Effector memory CD8-positive, alpha-beta T cell (primary cell): ENCODE data around the gene SIT1.

Source experiments
- ATAC-seq: fragments of 150-1000 bp; cut with Tn5 transposase; replicated peaks from 2 replicates; pipeline ENCODE4 v1.10.0; 2021; ENCODE audit warnings: mild to moderate bottlenecking, moderate library complexity
- DNase-seq, 3 experiments: peaks; one replicate each; pipeline ENCODE4 v3.0.0; 2021
- H3K27ac Mint-ChIP-seq, 2 donors: one replicate each; pipeline ENCODE4 v1.8.0; 2022; ENCODE audit warnings: mild to moderate bottlenecking in 2 of 2, mixed read lengths in 2 of 2, moderate library complexity in 2 of 2
- H3K27me3 Mint-ChIP-seq, 2 donors: one replicate each; pipeline ENCODE4 v1.8.0; 2022; ENCODE audit warnings: mixed read lengths in 2 of 2
- H3K36me3 Mint-ChIP-seq: one replicate; pipeline ENCODE4 v1.8.0; 2022; ENCODE audit warnings: mild to moderate bottlenecking, moderate library complexity, mixed read lengths; ENCODE audit not compliant: insufficient read depth
- H3K4me1 Mint-ChIP-seq, 2 donors: one replicate each; pipeline ENCODE4 v1.8.0; 2022; ENCODE audit warnings: low read depth in 2 of 2, mixed read lengths in 2 of 2
- H3K4me3 Mint-ChIP-seq, 2 donors: one replicate each; pipeline ENCODE4 v1.8.0; 2022; ENCODE audit warnings: mild to moderate bottlenecking in 2 of 2, mixed read lengths in 2 of 2, moderate library complexity in 2 of 2
- H3K9me3 Mint-ChIP-seq, 2 donors: one replicate each; pipeline ENCODE4 v1.8.0; 2022; ENCODE audit warnings: mixed read lengths in 2 of 2

The SIT1 gene

GRCh38 chr9:35662437-35662836, 11.7 kb upstream of the SIT1 start:
- H3K36me3 Mint-ChIP-seq, result peaks cover 45% of the 10 kb centered on the region
- H3K9me3 Mint-ChIP-seq, result peaks cover 0 to 2% of the 10 kb centered on the region in 2 donors
- peak overlapping the region; percentile 100 for H3K27ac Mint-ChIP-seq
- peaks cover 63 to 65% of the 10 kb centered on the region in 2 donors for H3K4me1 Mint-ChIP-seq
- no peak for ATAC-seq
- peak overlapping the region; percentile 70 to 91 for H3K4me3 Mint-ChIP-seq
- no peak for DNase-seq
- no peaks in the 10 kb centered on the region for H3K27me3 Mint-ChIP-seq

GRCh38 chr9:35661756-35662350, 11.1 kb upstream of the SIT1 start:
- H3K9me3 Mint-ChIP-seq, result peaks cover 0 to 2% of the 10 kb centered on the region in 2 donors
- H3K4me3 Mint-ChIP-seq, result peak overlapping the region; percentile 70 to 91
- DNase-seq (peak in 2 of 3 experiments; percentile 43 to 55), ATAC-seq (peak; percentile 45)
- peak overlapping the region; percentile 100 for H3K27ac Mint-ChIP-seq
- H3K4me1 Mint-ChIP-seq, result peaks cover 69 to 70% of the 10 kb centered on the region in 2 donors
- no peaks in the 10 kb centered on the region for H3K27me3 Mint-ChIP-seq
- H3K36me3 Mint-ChIP-seq, result peaks cover 51% of the 10 kb centered on the region

DNA sequence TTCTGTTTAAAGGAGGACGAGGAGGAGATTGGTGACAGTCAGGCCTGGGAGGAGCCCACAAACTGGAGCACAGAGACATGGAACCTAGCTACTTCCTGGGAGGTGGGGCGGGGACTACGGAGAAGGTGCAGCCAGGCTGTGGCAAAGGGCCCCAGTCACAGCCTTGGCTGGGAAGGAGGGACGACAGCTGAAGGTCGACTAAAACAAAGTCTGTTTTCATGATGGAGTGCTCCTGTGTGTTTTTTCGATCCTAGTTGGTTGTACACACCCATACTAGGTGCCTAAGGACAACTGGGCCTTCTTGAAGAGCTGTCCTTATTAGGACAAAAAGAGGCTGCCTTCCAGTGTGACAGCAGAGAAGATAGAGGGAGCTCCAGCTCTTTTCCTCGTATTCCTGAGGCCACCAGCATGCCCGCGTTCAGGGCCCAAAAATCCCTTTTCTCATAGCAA, 10.3 kb upstream of the SIT1 start:
- DNase-seq (no peak), ATAC-seq (no peak)
- peaks cover 77 to 78% of the 10 kb centered on the region in 2 donors for H3K4me1 Mint-ChIP-seq
- peaks cover 0 to 2% of the 10 kb centered on the region in 2 donors for H3K9me3 Mint-ChIP-seq
- peaks cover 59% of the 10 kb centered on the region for H3K36me3 Mint-ChIP-seq
- H3K27me3 Mint-ChIP-seq, result no peaks in the 10 kb centered on the region
- H3K4me3 Mint-ChIP-seq, result peak overlapping the region; percentile 91 to 92
- peak overlapping the region; percentile 100 for H3K27ac Mint-ChIP-seq

DNA sequence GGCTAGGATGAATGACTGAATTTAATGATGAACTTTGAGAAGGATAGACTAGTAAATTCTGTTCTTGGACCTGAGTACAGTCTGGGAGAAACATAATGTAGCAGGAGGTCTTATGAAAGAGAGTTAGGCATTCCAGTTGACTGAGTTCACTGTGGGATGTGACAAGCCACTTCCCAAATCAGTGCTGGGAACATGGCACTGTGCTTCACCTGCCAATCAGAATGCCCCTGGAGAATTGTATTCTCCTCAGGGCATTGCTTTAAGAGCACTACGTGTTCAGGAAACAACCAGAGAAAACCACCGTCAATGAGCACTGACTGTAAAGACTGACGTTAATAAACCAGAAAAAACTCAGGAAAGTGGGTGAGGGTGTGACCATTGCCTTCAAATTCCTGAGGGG, 8.6 kb upstream of the SIT1 start:
- H3K27ac Mint-ChIP-seq, result peak overlapping the region; percentile 100
- ATAC-seq, result no peak
- no peak for DNase-seq
- H3K27me3 Mint-ChIP-seq, result no peaks in the 10 kb centered on the region
- H3K4me1 Mint-ChIP-seq, result peaks cover 72 to 74% of the 10 kb centered on the region in 2 donors
- H3K36me3 Mint-ChIP-seq, result peaks cover 59% of the 10 kb centered on the region
- peak overlapping the region; percentile 91 to 92 for H3K4me3 Mint-ChIP-seq
- peaks cover 0 to 2% of the 10 kb centered on the region in 2 donors for H3K9me3 Mint-ChIP-seq

GRCh38 chr9:35658968-35659220, 8.2 kb upstream of the SIT1 start:
- DNase-seq (no peak), ATAC-seq (no peak)
- H3K4me3 Mint-ChIP-seq, result peak overlapping the region; percentile 91 to 92
- peak overlapping the region; percentile 100 for H3K27ac Mint-ChIP-seq
- no peaks in the 10 kb centered on the region for H3K27me3 Mint-ChIP-seq
- H3K36me3 Mint-ChIP-seq, result peaks cover 59% of the 10 kb centered on the region
- H3K4me1 Mint-ChIP-seq, result peaks cover 68 to 70% of the 10 kb centered on the region in 2 donors
- peaks cover 0 to 2% of the 10 kb centered on the region in 2 donors for H3K9me3 Mint-ChIP-seq

DNA sequence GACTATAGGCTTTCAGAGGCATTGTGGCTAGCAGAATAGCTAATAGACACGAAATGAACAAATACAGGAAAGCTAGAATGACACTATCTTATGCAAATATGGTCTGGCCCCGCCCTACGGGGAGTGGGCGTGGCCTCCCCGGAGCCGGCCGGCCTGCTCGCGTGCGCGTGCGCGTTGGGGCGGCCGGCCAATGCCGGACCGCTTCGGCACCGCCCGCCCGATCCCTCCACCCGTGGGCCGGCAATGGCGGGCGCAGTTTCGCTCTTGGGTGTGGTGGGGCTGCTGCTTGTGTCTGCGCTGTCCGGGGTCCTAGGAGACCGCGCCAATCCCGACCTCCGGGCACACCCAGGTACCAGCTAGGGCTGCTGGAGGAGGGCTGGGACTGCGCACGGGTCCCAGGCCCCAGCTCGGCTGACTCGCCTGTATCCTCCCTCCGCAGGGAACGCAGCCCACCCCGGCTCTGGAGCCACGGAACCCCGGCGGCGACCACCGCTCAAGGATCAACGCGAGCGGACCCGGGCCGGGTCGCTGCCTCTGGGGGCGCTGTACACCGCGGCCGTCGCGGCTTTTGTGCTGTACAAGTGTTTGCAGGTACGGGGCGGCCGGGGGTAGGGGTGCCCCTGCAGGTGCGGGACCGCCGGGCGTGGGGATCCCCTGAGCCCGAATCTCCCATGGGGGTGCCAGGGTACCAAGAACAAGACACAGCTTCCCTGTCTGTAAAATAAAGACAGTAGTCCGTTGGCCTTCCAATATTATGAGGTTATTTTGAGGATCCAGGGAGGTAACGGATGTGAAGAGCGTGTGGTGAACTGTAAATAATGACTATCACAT, 7.6 kb upstream of the SIT1 start, which contains the start of gene CCDC107:
Gene CCDC107, plus strand, starts transcription at position 156 of the 831 bp plus-strand sequence. Its CDS starts 88 bp downstream, at position 244.
- Mint-ChIP-seq H3K9me3 (peaks cover 0 to 2% of the 10 kb centered on the region in 2 donors), H3K4me3 (peak within 1 kb of the TSS; percentile 91 to 92), H3K36me3 (peaks cover 56% of the 10 kb centered on the region), H3K27me3 (no peaks in the 10 kb centered on the region), H3K27ac (peak within 1 kb of the TSS; percentile 100), H3K4me1 (peaks cover 66% of the 10 kb centered on the region in 2 donors)
- peak; percentile 78 to 83 (median 82) for DNase-seq
- ATAC-seq, result peak; percentile 54

DNA sequence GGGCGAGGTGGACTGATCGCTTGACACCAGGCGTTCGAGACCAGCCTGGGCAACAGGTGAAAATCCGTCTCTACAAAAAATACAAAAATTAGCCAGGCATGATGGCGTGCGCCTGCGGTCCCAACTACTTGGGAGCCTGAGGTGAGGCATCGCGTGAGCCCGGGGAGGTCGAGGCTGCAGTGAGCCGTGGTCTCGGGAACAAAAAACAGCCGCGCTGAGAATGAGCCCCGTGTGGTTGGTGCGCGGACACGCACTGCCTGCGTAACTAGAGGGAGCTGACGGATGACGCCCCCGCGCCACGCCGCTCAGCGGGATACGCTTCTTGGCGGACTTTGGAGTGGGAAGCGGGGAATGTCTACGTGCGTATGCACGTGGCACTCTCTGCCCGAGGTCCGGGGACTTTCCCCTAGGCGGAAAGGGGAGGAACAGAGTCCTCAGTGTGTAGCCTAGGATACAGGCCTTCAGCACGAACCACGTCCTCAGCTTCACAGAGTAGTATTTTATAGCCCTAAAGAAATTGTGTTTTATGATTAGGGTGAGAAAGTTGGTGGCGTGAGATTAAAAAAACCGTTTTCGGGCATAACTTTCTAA, 6.9 kb upstream of the SIT1 start, which contains the start of gene RMRP:
Gene RMRP, minus strand, starts transcription at position 474 of the 591 bp plus-strand sequence.
- peak; percentile 79 for ATAC-seq
- H3K4me3 Mint-ChIP-seq, result peak within 1 kb of the TSS; percentile 91 to 92
- H3K27ac Mint-ChIP-seq, result peak within 1 kb of the TSS; percentile 100
- H3K27me3 Mint-ChIP-seq, result no peaks in the 10 kb centered on the region
- peaks cover 56% of the 10 kb centered on the region for H3K36me3 Mint-ChIP-seq
- H3K4me1 Mint-ChIP-seq, result peaks cover 59 to 60% of the 10 kb centered on the region in 2 donors
- H3K9me3 Mint-ChIP-seq, result peaks cover 0 to 2% of the 10 kb centered on the region in 2 donors
- DNase-seq, result peak; percentile 78 to 81 (median 81)

DNA sequence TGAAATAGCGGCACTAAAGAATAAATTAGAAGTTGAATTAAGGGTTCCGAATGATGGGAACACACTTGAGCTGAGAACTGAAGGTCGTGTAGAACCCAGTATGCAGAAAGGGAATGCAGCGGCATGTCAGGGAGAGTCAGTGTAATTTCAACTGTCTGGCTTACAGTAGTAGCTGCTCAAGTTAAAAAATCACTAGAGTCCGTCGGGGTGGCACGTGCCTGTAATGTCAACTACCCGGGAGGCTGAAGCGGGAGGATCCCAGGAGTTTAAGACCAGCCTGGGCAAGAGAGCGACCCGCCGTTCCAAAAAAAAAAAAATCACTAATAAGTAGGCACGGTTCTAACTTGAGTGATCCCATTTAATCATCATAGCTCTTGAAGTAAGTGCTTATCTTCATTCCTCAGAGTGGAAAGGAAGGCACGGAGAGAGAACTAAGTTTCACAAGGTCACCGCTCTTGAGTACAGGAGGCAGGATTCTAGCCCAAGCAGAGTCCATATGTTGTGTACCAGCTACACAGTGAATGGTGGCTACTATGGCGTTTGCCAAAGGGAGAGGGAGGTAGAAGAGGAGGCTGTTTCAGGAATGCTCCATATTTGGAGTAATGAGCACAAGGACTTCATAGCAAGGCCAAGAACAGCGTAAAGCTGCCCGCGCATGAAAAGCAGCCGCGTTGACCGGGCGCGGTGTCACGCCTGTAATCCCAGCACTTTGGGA, 6.3 kb upstream of the SIT1 start:
- peaks cover 0 to 2% of the 10 kb centered on the region in 2 donors for H3K9me3 Mint-ChIP-seq
- no peaks in the 10 kb centered on the region for H3K27me3 Mint-ChIP-seq
- H3K27ac Mint-ChIP-seq, result peak overlapping the region; percentile 100
- ATAC-seq, result no peak
- peaks cover 52 to 53% of the 10 kb centered on the region in 2 donors for H3K4me1 Mint-ChIP-seq
- DNase-seq, result no peak
- peaks cover 55% of the 10 kb centered on the region for H3K36me3 Mint-ChIP-seq
- H3K4me3 Mint-ChIP-seq, result peak overlapping the region; percentile 91 to 92

DNA sequence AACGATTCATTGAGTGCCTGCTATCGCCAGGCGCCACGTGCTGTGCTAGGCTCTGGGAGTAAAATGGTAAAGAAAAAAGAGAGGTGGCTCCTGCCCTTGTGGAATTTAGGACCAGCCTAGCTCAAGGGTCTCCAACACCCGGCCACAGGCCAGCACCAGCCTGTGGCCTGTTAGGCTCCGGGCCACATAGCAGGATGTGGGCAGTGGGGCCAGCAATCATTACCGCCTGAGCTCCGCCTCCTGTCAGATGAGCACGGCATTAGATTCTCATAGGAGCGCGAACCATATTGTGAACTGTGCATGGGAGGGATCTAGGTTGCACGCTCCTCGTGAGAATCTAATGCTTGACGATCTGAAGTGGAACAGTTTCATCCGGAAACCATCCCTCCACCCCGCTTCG, 5.6 kb upstream of the SIT1 start:
- H3K27me3 Mint-ChIP-seq, result no peaks in the 10 kb centered on the region
- peaks cover 0 to 2% of the 10 kb centered on the region in 2 donors for H3K9me3 Mint-ChIP-seq
- H3K4me3 Mint-ChIP-seq, result peak overlapping the region; percentile 91 to 92
- peaks cover 50% of the 10 kb centered on the region for H3K36me3 Mint-ChIP-seq
- peak overlapping the region; percentile 100 for H3K27ac Mint-ChIP-seq
- H3K4me1 Mint-ChIP-seq, result peaks cover 49 to 50% of the 10 kb centered on the region in 2 donors
- ATAC-seq, result no peak
- DNase-seq, result no peak

- Mint-ChIP-seq H3K27me3 (no peaks in the 10 kb centered on the region), H3K9me3 (peaks cover 0 to 2% of the 10 kb centered on the region in 2 donors), H3K36me3 (peaks cover 25% of the 10 kb centered on the region), H3K4me1 (peaks cover 43% of the 10 kb centered on the region in 2 donors), H3K27ac (peak overlapping the region; percentile 77 to 82), H3K4me3 (no peak overlapping the region)
- DNase-seq (no peak), ATAC-seq (no peak)
These were observed 2.9 kb upstream of the SIT1 start for GRCh38 chr9:35653611-35654010.

DNA sequence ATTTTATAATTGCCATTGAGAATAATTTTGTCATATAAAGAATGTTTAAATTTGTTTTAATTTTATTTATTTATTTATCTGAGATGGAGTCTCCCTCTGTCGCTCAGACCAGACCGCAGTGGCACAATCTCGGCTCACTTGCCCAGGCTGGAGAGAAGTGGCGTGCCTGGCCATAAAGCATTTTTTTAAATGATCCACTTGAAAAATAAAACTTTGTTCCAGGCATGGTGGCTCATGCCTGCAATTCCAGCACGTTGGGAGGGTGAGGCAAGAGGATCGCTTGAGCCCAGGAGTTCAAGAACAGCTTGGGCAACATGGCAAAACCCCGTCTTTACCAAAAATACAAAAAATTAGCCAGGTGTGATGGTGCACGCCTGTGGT, 2.1 kb upstream of the SIT1 start:
- ATAC-seq (no peak), DNase-seq (no peak)
- no peak overlapping the region for H3K4me3 Mint-ChIP-seq
- H3K27ac Mint-ChIP-seq, result peak overlapping the region in 1 of 2 donors; percentile 82
- no peaks in the 10 kb centered on the region for H3K27me3 Mint-ChIP-seq
- H3K4me1 Mint-ChIP-seq, result peaks cover 48% of the 10 kb centered on the region in 2 donors
- peaks cover 0 to under 1% of the 10 kb centered on the region in 2 donors for H3K9me3 Mint-ChIP-seq
- peaks cover 23% of the 10 kb centered on the region for H3K36me3 Mint-ChIP-seq

DNA sequence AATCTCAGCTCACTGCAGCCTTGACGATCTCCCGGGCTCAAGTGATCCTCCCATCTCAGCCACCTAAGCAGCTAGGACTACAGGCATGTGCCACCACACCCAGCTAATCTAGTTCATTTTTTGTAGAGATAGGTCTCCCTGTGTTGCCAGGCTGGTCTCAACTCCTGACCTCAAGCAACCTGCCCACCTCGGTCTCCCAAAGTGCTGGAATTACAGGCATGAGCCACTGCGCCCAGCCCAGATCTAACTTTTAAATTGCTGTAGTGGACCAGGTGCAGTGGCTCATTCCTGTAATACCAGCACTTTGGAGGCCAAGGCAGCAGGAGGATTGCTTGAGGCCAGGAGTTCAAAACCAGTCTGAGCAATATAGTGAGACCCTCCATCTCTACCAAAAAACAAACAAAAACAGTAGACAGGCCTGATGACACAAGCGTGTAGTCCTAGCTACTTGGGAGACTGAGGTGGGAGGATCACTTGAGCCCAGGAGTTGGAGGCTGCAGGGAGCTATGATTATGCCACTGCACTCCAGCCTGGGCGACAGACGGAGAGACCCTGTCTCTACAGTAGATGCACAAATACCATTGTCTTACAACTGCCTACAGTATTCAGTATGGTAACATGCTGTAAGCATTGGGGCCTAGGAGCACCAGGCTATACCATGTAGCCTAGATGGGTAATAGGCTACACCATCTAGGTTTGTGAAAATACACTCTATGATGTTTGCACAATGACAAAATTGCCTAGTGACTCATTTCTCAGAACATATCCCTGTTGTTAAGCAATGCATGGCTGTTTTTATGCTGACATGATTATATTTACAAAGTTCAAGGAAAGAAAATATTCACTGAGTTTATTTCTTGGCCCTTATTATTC, 1.5 kb upstream of the SIT1 start:
- ATAC-seq, result no peak
- Mint-ChIP-seq H3K9me3 (no peaks in the 10 kb centered on the region), H3K4me1 (peaks cover 48% of the 10 kb centered on the region in 2 donors), H3K4me3 (peak overlapping the region; percentile 91 to 92), H3K27me3 (no peaks in the 10 kb centered on the region), H3K36me3 (peaks cover 23% of the 10 kb centered on the region), H3K27ac (peak overlapping the region; percentile 41 to 91)
- DNase-seq, result no peak
